HG03565 (cell line): ENCODE measurements around the gene CALN1.
"Not testable (repeated sequence)": the region's sequence is repeated elsewhere in the genome, so short reads cannot be mapped to it uniquely, and the experiment has no call there.

Experiments
- ATAC-seq: cut with Tn5 transposase; IDR thresholded peaks from one replicate; pipeline ENCODE4 v1.9.1; 2021; ENCODE audit warnings: mild to moderate bottlenecking, moderate library complexity; ENCODE audit not compliant: unreplicated experiment

Gene CALN1

DNA sequence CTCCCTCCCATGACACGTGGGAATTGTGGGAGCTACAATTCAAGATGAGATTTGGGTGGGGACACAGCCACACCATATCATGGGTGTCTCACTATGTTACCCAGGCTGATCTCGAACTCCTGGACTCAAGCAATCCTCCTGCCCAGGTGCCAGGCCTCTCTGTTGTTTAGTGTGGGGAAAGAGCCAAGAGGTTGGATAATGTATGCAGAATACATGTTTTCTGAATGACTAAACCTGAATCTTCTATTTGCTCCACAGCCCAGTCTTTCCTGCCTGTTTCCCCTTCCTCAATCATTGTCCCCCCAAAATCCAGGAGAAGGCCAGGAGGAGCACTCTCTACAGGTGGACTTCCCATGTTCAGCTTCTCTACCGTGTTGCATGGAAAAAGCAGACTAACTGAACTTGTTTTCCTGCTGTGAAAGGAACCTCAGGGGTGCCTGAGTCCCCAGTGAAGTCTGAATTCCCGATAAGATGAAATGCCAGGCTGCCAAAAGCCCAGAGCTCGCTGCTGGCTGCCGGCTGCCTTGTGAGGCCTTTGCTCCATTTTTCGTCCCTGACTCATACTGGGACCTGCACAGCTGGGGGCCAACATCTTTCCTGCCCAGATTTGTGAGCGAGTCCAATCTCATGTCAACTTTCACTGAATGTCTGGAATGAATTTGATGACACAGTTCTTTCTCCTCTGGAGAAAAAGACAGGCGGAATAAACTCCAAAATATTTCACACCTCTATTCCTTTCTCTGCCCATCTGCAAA, 588.0 kb downstream of the CALN1 start:
- ATAC-seq = no peak

DNA sequence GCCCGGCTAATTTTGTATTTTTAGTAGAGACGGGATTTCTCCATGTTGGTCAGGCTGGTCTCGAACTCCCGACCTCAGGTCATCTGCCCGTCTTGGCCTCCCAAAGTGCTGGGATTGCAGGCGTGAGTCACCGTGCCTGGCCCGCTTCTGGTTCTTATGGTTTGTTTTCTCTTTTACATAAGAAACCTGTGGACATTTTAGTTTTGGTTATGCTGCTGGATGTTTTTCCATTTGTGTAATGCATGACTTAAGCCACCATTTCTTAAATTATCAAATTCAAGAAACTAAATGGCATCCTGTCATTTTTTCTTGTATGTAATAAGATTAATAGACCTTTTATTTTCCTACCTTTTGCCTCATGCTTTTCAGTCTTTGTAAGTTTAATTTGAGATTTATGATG, 589.7 kb downstream of the CALN1 start:
- ATAC-seq = not testable (repeated sequence)

DNA sequence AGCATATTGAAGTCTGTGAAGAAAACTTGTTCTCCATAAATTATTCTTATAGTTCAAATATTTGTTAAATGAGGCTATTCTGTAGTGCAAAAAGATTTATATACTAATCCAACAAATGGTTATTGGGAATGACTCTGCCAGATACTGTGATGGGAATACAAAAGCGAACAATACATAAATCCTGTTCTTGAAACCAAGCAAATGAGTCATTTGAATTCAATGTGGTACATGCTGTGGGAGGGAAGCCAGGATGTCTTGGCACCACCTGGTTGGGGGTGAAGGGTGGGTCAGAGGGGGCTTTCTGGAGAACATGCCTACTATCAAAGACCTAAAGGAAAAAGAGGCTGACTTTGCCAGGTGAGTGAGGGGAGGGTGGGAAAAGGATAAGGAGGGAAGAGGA, 594.2 kb downstream of the CALN1 start:
- ATAC-seq = no peak

DNA sequence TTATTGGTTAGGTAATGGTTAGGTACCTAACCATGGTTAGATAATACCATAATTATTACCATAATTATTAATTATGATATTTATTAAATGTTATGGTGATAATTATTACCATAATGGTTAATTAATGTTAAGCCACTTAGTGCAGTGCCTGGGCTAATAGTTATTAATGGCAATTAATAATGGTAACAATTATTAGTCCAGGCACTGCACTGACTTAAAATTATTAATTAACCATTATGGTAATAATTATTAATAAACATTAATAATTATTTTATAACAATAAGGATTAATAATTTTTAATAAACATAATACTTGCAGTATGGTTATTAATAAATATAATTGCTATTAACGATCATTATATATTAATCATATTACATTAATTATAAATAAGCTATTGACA, 604.0 kb downstream of the CALN1 start:
- no peak for ATAC-seq

DNA sequence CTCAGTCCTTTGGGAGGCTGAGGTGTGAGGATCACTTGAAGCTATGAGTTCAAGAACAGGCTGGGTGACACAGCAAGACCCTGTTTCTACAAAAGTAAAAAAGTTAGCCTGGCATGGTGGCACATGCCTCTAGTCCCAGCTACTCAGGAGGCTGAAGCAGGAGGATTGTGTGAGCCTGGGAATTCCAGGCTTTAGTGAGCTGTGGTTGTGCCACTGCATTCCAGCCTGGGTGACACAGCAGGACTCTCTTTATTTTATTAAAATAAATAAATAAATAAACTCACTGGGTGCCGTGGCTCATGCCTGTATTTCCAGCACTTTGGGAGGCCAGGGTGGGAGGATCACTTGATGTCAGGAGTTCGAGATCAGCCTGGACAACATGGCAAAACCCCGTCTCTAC, 607.9 kb downstream of the CALN1 start:
- no peak for ATAC-seq

DNA sequence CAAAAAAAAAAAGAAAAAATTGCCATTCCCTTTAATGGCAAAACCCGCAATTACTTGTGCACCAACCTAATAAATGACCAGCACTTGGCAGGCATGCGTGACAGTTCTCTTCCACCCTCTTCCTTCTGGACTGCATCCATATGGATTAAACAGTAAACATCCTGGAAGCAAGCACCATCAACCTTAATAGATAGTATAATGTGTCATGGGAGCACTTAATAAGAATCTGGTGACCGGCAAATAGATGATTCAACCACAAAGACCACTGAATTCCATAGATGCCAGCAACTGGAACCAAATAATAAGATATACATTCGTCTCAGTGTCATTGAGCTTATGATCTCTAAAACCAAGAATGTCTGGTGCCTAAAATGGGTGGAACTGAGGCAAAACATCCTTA, 610.2 kb downstream of the CALN1 start:
- no peak for ATAC-seq

DNA sequence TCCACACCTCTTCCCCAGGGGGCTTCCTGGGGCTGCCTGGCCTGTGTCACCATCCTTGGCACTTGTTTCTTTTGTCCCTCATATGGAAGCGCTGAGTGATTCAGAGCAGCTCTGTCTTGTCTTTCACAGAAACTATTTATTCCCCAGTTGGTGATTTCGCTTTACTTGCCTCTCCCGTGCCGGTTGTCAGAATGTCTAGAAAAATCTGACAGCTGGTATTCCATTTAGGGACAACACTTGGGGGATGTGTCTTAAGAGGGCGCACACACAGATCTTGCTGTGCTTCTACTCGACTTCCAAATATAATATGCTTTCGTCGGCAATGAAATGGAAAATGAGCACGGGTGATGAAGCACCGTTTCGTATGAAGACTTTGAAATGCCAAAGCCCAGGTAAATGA, 611.8 kb downstream of the CALN1 start:
- ATAC-seq = no peak

DNA sequence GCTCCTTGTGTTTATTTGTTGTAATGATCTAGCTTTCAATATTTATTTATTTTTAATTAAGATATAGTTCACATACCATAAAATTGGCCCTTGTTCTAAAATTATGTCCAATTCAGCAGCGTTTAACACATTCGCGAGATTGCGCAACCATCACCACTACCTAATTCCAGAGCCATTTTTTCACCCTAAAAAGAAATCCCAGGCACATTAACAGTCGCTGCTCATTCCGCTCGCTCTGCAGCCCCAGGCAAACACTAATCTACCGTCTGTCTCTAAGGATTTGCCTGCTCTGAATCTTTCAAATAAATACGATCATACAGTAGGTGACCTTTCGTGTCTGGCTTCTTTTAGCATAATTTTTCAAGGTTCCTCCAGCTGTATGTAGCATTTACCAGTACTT, 616.7 kb downstream of the CALN1 start:
- ATAC-seq = no peak

DNA sequence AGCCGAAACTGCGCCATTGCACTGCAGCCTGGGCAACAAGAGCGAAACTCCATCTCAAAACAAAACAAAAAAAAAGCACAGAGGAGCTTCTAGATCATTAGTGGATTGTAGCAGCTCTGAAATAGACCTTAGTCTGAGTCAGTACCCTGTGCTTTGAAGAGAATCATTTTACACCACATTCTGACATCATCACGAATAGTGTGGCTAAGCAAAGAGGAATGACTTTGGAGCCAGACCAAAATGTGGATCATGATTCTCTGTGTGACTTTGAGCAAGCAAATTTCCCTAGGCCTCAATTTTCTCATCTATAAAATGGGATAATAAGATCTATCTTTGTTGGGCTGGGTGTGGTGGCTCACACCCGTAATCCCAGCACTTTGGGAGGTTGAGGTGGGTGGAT, 618.9 kb downstream of the CALN1 start:
- ATAC-seq = no peak

DNA sequence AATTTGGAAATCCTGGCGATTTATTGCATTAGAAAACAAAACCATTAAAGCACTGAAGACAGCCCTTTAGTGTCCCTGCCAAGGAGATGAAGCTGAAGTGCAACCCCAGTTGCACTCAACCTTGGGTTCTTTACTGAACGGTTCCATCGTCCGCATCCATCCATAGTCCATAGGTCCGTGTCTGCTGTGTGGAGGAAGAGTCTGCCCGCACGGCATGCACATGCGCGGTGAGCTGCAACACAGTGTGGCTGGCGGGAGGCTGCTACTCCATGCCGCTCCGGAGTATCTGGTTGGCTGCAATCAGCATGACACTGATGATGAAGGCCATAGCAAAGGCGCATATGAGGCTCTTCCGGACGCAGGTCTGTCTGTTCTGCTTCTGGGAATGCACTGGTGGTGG, 624.6 kb downstream of the CALN1 start:
- no peak for ATAC-seq

DNA sequence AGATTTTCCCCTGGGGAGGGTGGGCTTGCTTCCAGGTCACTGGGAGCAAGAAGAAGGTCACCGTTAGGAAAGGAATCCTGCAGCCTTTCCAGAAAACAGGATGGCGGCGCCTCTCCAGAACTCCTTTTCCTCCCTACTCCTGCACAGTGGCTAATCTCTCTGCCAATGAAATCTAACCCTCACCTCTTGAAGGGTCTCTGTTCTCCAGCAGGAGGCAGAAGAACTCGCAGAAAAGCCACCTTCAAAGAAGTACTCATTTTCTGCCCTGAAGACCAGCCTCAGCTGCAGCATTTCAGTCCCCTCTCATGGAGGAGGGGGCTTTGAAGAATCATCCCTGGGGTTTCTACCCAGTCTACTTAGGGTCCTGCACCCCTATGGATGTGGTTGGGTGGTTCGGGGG, 626.9 kb downstream of the CALN1 start:
- no peak for ATAC-seq

DNA sequence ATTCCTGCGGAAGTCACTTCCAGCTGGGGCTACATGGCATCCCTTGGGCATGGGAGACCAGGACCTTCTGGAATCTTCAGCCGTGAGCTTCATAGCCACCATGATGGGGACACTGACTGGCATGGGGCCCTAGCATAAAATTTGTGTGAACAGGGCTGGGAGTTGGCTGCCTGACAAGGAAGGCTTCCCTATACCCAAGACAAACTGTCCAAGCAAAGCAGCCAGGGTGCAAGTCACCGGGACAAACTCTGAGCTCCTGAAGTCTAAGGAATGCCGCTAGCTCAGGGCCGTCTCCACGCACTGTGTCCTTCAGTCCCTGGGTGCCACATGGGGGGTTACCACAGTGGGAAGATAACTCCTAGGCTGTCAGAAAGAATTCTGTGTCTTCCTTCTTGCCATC, 627.4 kb downstream of the CALN1 start:
- ATAC-seq = no peak

DNA sequence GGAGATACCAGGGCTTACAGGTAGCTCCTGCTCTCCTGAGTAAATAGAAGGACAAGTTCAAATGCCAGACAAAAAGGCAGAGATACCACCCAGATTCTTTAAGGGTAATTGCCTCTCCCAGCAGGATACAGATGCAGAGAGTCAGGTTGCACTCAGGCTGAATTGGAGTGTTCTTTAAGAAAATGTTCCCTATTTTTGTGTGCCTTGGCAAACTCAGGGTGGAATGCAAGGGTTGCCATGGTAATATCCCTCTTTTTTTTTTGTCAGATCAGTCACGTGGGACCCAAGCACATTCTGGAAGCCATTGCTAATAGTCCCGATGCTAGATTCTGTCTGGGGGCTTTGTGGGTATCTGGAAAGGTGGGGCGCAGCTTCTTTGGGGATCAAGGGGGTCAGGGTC, 628.0 kb downstream of the CALN1 start:
- no peak for ATAC-seq

DNA sequence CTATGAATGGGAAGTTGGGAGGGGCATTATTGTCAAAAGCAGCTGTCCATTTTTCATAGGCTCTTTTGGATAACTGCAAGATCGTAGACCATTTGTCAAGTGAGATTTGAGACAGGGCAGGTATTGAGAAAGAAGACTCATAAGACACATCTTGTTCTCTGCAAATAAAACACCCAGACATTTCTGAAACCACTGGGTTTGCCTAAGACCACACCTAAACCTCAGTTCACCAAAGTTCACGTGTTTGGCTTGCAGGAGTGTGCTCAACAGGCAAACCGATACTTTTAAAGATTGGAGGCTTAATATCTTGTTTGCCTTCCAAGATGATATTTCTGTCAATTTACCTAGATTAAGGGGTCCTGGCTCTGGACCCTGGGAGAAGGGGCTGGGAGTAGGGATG, 628.4 kb downstream of the CALN1 start:
- no peak for ATAC-seq

DNA sequence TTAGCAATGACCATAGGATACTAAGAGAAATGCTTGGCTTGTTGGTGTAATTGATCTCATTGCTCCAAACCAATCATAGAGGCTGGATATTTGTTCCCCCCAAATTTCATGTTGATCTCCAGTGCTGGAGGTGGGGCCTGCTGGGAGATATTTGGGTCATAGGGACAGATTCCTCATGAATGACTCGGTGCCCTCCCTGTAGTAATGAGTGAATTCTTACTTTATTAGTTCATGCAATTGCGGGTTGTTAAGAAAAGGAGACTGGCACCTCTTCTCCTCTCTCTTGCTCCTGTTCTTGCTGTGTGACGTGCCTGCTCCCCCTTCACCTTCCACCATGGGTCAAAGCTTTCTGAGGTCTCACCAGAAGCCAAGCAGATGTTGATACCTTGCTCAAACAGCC, 630.1 kb downstream of the CALN1 start:
- ATAC-seq = no peak

DNA sequence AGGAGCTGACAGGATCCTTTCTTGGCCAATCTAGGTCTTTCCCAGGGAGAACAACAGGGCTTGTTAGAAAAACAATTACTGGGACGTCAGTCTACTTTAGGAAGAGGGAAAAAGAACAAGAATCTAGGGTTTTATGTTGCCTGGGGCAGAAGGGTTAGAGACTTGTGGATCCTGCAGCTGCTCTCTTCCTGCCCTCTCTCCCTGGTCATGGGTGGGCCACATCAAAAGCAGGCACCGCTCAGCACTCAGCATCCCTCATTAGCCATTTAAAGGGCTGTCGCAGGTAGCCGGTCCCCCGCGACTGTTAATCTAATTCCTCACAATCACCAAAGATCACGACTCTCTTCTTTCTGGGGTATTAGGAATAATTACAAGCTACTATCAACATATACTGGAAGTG, 631.9 kb downstream of the CALN1 start:
- ATAC-seq = no peak

DNA sequence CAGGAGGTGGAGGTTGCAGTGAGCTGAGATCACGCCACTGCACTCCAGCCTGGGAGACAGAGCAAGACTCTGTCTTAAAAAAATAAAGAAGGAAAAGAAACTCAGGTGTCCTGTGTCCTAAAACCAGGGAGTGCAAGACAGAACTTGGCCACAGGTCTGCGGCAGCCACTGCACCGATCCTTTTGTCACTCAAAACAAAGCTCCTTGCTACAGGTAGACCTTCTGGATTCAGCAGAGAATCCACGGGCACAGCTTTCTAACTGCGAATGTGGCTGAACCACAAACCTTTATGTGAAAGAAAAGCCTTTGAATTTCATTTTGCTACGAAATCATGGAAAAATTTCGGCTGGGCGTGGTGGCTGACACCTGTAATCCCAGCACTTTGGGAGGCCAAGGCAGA, 634.9 kb downstream of the CALN1 start:
- ATAC-seq = no peak

DNA sequence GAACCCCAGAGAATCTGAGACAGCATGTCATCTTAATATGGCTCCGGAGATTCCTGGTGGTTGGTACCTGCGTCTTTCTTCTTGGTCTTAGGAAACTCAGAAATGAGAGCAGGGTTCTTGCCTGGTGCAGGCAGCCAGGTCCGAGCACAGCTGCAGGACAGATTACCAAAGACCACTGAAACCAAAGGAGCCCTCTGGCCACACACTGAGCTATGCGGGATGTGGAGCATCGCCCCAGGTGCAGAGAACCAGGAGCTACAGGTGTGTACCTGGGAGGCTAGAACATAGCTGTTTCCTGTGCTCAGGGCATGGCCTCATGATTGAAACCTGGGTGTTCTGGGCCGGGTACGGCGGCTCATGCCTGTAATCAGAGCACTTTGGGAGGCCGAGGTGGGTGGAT, 635.4 kb downstream of the CALN1 start:
- ATAC-seq = no peak

DNA sequence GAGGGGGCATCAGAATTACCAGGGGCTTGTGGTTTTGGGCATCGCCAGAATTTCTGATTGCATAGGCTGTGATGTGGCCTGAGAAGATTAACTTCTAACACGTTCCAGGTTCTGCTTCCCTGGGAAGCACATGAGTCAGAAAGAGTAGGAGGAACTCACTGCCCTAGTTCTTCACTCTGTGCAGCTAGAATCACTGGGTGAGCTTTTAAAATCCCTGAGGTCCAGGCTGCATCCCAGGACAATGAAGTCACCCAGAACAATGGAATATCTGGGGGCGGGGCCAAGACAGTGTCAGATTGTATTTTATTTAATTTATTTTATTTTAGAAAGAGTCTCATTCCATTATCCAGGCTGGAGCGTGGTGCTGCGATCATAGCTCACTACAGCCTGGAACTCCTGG, 636.5 kb downstream of the CALN1 start:
- no peak for ATAC-seq

DNA sequence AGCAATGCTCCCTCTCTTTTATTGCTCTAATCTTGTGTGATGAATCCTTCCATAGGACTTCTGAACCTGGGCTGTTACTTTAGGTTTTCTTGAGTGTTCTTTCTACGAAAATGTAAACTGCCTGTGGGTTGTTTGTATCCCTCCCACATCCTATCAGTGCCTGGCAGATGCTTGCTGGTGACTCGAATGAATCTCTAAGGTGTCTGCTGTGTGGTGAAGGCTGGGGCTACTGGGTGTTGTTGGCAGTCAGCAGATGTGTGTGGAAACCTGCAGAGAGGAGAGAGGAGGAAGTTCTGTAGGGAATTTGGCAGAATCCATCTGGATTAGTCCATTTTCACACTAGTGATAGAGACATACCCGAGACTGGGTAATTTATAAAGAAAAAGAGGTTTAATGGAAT, 639.4 kb downstream of the CALN1 start:
- no peak for ATAC-seq

DNA sequence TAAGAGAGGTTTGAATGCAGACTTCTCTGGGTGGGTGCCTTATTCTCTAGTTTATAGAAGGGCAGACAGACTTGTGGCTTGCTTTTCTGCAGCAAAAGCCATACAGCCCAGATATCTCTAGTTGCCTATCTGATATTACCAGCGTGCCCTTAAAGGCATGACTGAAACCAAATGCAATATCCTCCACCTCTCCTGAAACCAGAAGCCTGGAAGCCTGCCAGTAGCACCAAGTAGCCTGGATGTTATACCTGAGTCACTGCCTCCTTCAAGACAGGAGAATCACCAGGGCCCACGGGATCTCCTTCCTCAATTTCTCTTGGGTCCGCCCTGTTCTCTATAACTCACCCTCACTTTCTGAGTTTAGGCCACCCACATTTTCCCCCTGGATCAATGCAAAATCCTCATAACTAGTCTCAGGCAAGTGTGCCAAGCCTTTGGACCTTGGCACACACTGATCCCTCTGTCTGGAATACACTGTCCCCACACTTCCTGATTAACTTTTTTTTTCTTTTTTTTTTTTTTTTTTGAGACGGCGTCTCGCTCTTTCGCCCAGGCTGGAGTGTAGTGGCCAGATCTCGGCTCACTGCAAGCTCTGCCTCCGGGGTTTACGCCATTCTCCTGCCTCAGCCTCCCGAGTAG, 641.8 kb downstream of the CALN1 start:
- ATAC-seq = no peak

DNA sequence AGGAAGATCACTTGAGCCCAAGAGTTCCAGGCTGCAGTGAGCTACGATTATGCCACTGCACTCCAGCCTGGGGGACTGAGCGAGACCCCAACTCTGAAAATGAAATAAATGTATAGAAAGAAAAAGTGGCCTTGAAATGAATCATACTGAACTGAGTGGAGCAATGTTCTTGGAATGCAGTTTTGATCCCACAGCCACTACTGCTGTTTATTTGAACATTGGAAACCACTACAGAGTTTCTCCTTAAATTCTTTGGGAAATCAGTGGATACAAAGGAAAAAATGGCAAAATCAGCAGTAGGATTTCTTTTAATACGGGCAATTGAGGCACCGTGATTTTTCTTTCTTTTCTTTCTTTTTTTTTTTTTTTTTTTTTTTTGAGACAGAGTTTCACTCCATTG, 642.8 kb downstream of the CALN1 start:
- no peak for ATAC-seq

DNA sequence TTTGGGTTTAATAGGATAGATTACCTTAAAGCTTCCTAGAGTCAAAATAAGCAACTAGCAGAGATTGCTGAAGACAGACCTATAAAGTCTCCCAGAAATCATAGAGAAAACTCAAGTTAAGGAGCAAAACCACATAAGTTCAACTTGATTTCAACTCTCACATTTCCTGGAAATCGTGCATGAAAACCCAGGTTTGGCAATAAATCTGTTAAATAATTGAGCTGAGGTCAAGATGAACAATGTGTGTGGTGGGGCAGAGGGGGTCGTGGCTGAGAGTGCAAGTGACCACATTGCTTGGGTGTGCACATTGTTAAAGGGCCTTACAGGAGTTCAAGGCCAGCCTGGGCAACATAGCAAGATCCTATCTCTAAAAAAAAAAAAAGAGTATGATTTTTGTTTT, 643.7 kb downstream of the CALN1 start:
- ATAC-seq = no peak
